GM12864 (cell line): ENCODE results near the gene RBM28.
"Not testable (repeated sequence)": the region's sequence is repeated elsewhere in the genome, so short reads cannot be mapped to it uniquely, and the experiment has no call there.

Source experiments
- DNase-seq: peaks from one replicate; pipeline ENCODE4 v3.0.0-alpha.2; 2011; ENCODE audit warnings: low read depth
- H3K4me3 ChIP-seq: 2 replicates; pipeline ENCODE4 v1.5.1; 2011; ENCODE audit warnings: mild to moderate bottlenecking, low read depth, low read length, control low read depth
- CTCF ChIP-seq: IDR thresholded peaks from 2 replicates; pipeline ENCODE4 v1.5.1; 2011; ENCODE audit warnings: low read depth, mild to moderate bottlenecking, moderate library complexity, low read length, control low read depth, inconsistent platforms; ENCODE audit errors: missing control alignments

Gene RBM28

GRCh38 chr7:128303133-128303532 lies 40.6 kb downstream of the RBM28 start:
- no peak for DNase-seq
- no peak overlapping the region for H3K4me3 ChIP-seq
- TF ChIP-seq CTCF: no peak

GRCh38 chr7:128302139-128302538 lies 41.6 kb downstream of the RBM28 start:
- TF ChIP-seq CTCF: no peak
- no peak for DNase-seq
- no peak overlapping the region for H3K4me3 ChIP-seq

- DNase-seq: no peak
- H3K4me3 ChIP-seq: no peak overlapping the region
Measured at GRCh38 chr7:128299109-128299607, 44.5 kb downstream of the RBM28 start.

GRCh38 chr7:128298004-128298403 lies 45.7 kb downstream of the RBM28 start:
- DNase-seq, H3K4me3 ChIP-seq: not testable (repeated sequence)

More at GRCh38 chr7:128299109-128299607, 44.5 kb downstream of the RBM28 start:
- TF ChIP-seq CTCF: no peak

- no peak overlapping the region for H3K4me3 ChIP-seq
- no peak for TF ChIP-seq CTCF
- no peak for DNase-seq
Measured at GRCh38 chr7:128287556-128287955, 56.2 kb downstream of the RBM28 start.

GRCh38 chr7:128284102-128284501 lies 59.6 kb downstream of the RBM28 start:
- no peak overlapping the region for H3K4me3 ChIP-seq
- no peak for DNase-seq
- TF ChIP-seq CTCF: no peak

GRCh38 chr7:128281605-128282380 lies 61.9 kb downstream of the RBM28 start:
- no peak overlapping the region for H3K4me3 ChIP-seq
- DNase-seq: no peak

GRCh38 chr7:128280451-128280850 lies 63.3 kb downstream of the RBM28 start:
- DNase-seq, H3K4me3 ChIP-seq: not testable (repeated sequence)

More at GRCh38 chr7:128281605-128282380, 61.9 kb downstream of the RBM28 start:
- no peak for TF ChIP-seq CTCF
